Stimulated activated CD4-positive, alpha-beta T cell treated with anti-CD3 and anti-CD28 coated beads, Interleukin-12 subunit alpha, Interleukin-12 subunit beta, amount 100 ng/mL, for 48 hours (primary cell): ENCODE measurements around the gene DENND1A.

Source experiments
- DNase-seq, 3 donors: peaks; one replicate each; pipeline ENCODE4 v3.0.0-alpha.2; 2020; ENCODE audit warnings: low read depth in 2 of 3, low spot score in 1 of 3

Gene DENND1A

DNA sequence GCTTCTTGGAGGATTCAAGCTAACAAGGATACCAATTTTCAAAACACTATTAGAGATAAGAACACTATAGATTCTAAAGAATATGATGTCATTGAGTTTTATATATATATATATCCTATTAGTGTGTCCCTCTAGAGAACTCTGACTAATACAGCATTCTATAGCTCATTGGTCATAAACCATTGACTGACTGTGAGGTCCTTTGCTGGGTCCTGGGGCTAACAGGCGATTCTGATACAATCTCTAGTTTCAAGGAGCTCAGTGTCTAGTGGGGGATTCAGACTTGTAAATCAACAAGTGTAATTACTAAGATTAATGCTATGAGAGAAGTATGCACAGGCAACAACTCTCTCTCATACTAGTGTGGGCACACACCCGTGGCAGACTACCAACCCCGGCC lies 234.5 kb downstream of the DENND1A start:
- DNase-seq: no peak

DNA sequence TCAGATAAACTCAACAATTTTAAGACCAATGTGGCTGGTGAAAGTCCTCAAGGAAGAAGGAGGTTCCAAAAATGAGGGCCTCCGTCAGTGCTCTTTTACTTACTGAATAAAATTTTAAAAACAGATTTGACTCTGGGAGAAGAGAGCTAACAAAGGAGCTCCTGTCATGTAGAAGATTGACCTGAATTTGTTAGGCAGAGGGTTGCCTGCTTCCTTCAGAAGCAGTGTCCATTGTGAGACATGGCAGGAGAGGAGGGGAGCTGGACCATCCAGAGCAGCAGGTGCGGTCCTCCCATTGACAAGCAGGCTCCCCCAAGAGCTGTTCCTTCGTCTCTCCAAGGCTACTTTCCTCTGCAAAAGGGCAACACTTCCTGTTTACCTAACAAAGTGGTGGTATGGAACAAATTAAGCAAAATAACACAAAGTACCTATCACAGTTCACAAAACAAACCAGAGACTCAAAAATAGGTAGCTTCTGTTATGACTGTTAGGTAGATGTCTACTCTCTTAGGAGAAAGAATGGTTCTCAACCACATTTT lies 238.1 kb downstream of the DENND1A start:
- DNase-seq: no peak

DNA sequence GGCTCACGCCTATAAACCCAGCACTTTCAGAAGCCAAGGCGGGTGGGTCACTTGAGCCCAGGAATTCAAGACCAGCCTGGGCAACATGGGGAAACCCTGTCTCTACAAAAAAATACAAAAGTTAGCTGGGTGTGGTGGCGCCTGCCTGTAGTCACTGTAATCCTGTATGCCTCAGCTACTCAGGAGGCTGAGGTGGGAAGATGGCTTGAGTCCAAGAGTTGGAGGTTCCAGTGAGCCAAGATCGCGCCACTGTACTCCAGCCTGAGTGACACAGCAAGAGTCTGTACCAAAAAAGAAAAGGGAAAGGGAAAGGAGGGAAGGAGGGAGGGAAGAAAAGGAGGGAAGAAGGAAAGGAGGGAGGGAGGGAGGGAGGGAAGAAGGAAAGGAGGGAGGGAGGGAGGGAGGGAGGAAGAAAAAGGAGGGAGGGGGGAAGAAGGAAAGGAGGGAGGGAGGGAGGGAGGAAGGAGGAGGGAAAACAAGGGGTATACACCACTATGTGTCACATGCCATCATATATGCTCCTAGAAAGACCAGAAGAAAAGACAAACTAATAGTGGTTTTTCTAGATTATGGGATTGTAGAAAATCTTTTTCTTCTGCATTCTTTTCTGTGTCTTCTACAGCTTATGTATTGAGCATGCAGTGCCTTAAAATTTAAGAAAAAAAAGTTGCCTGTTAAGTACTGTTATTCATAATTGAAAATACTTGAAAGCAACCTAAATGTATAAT lies 240.1 kb downstream of the DENND1A start:
- DNase-seq: no peak

DNA sequence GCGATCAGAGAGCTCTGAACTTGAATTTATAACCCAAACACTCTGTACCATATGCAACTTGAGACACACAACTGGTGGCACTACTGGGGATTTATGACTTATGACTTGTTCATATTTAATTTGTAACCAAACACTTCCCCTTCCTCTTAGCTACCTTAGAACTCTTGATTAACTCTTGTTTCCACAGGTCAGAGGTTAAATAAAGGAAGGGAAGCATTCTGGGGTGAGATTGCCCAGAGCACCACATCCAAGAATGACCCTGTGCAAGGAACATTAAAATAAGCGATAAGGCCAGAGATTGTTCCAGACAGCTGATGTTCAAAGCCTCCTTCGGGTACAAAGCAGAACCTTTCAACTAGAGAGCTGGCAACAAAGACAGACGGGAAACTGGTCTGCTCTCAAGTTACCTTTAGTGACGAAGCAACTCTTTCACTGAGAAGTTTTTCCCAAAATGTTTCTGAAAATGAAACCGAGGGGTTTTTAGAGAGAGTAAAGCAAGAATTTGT lies 242.6 kb downstream of the DENND1A start:
- no peak for DNase-seq

DNA sequence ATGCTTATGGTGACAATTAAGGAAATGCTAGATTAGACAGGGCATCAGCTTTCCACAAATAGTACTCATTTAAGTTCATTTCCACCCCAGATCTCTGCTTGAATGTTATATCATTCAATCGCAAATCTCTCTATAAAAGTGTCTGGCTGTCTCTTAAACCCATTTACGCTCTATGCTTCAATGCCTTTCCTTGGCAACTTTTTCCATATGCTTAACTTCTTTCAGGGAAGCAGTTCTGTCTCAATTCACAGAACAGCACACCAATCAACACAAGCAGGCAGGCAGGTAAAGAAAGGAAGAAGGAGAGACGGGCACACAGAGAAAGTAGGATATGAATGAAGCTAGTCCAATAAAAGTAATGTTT lies 243.1 kb downstream of the DENND1A start:
- no peak for DNase-seq

DNA sequence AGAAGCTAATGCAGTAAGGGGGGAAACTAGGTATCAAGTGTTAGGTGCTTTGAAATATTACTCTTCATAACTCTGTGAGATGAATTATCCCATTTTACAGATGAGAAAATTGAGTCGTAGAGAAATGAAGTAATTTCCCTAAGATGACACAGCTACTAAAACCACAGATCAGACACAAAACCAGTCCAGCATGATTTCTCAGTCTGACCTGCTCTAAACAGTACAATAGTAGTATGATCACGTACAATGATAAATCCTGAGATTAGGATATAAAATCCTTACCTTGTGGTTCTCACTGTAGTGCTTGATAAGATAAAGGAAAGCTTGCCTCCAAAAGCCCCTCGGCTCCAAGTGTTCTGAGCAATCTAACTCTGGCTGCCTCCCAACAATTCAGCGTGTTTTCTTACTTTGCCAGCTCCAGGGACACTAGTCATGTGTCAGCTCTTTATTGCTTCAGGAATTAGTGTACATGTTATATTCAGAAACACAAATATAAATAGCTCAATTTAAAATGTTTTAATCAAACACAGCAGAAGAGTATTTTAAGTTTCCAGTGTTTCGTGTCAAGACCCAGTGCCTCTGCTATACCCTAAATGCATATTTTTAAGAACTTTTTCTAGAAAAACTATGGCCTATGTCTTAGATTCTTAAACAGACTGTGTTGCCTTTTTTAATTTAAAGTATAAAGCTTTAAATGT lies 243.6 kb downstream of the DENND1A start:
- DNase-seq: no peak

DNA sequence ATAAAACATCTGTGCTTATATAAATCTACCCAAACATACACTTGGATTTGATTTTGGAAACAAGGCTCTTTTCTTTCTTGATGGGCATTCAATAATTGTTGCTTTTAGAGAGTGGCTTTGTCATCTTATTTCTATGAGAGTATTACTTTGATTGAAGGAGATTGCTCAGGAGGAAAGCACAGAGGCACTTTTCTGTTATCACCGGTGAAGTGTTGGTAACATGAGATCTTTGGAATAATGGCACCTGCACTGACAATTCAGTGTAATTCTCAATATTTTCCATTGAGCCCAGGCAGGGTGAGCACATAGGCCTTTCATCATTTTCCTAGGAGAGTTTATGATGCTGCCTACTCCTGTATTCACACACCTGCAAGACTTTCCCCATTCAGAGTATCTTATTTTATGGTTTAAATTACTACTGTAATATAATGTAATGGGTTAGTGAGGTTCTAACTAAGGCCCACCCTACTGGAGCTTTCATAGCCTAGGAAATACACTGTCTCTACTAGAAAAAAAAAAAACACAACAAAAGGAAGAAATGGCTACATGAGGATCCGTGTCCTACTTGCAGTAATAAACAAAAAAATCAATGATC lies 244.3 kb downstream of the DENND1A start:
- no peak for DNase-seq

DNA sequence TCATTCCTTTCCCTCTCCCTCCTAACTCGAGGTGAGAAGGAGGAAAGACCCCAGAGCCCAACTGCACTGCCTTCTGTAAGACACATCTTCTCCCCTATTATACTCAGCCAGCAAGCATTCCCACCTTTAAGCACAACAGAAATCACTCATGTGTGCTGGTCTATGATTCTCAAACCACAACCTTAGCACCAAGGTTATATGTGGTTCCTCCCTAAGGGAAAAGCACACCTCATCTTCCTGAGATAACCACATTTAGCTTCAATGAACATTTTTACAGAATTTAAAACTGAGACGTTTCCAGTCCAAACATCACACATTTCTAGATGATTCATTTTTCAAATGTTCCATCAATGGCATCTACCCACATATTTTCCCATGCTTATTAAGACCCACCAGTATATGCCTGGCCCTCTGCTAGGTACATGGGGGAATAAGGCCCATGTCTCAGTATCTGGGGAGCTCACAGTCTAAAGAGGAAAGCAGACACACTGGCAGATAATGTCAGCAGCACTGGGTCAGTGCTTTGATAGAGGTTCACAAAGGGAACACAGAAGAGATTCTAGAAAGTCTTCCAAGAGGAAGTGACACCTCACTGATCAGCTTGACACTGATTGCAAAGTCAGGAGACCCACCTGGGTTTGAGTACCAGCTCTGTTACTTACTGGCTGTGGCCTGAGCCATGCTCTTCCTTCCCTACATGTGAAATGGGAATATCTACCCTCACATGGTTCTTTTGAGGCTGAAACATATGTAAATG lies 245.4 kb downstream of the DENND1A start:
- no peak for DNase-seq

DNA sequence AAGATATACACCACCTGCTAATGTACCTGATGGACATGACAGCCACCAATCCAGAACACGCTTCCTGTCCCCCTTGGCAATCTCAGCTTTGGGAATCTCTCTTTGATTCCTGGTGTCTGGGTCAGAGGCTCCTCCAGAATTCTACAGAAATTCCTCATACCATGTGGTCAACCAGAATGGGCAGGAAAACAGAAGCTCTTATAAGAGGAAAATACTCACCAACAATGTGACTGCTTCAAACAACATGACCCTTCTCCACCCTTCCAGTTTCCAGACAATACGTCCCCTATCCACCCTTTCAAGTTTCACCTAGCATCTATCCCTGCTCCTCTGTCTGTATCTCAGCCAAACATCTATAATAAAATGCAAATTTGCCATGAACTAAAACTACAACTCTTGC lies 247.2 kb downstream of the DENND1A start:
- no peak for DNase-seq

DNA sequence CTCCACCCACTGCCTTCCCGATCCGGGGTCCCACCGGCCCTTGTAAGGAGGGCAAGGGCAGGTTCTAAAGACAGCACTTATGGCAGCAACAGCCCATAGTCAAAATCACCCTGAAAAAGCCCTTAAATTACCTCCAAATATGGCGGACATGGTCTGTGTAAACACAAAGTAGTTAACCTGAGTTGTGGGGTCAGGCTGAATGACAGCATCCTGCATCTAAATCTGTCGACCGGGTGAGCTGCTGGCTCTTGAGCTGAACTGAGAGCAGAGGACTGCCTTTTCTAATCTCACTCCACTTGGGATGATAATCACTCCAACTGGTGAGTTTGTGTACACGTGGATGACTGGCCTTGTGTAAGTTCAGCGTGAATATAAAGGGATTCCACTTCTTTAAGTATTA lies 249.6 kb downstream of the DENND1A start:
- no peak for DNase-seq

DNA sequence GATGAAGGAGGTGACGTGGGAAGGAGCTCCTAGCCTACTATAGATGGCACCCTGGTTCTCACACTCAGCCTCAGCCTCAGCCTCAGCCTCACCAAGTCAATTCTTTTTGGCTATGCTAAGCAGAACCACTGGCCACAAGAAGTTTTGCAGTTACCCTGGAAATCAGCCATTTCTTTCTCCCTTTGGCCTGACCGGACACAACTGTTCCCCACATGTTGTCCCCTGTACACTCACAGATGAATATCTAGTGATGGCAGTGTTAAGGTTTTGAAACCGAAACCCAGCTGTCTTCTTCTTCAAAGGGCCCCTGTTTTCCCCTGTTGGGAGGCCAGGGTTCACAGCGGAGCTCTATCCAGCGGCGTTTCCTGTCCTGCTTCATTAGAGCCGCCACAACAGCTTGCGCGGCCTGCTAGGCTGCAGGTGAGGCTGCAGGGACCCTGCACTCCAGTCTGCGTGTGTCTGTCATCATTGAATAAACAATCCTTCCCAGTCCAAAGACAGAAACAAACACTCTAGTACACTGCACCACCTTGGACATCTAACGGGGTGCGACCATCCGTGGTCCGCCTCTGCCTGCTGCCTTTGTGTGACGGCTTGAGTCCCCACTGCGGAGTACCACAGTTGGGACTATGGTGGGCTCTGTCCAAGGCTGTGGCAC lies 250.5 kb downstream of the DENND1A start:
- peak in 2 of 3 donors; percentile 8 for DNase-seq

DNA sequence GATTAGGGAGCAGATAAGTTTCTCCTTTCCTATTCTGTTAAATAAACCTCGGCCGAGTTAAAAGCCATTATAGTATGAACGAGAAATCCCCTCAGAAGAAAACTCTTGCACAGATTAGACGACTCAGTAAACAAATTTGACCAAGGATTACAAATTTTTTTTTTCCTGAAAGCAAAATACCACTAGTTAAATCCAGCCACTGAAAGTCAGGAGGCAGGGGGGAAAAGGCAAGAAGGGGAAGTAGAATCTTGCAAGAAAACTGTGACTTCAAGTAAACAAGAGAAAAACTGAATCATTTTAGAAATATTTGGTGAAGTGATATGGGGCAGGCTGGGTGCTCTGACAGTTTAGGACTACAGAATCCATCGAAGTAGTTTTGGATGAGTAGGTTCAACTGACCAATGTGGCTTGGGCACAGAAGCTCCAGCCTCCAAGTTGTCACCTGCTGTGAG lies 251.0 kb downstream of the DENND1A start:
- DNase-seq: no peak

DNA sequence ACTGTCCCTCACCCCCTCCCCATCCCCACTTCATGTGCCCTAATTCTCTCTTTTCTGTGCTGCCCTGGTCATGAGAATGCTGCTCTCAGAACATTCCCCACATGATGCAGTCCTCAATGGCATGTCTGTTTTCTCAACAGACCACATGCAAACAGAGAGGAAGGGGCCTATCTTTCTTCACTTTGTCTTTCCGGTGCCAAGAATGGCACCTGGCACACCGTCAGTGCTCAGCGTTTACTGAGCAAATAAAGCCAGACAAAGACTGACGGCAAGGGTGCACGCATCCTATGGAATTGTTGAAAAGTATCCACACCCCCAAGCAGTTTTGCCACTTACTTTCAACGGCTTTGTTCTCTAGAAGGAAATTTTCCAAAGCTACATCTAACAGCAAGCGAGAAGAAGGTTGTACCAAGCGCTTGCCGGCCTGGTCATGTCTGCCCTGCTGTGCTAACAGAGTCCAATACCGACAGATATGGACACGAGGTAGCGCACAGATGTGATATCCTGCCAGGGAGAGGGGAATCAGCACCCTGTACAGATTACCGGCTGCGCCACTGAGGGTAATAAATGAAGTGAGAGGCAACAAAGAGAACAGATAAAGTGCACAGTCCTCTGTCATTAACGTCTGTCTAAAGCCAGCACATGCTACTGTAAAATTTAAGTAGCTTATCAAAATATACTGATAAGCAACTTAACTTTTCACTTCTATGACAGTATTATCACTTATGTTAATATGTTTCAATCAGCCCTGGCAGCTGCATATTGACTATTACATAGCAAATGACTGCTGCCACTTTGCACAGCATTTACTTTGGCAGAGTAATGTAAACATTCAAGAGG lies 251.7 kb downstream of the DENND1A start:
- no peak for DNase-seq

DNA sequence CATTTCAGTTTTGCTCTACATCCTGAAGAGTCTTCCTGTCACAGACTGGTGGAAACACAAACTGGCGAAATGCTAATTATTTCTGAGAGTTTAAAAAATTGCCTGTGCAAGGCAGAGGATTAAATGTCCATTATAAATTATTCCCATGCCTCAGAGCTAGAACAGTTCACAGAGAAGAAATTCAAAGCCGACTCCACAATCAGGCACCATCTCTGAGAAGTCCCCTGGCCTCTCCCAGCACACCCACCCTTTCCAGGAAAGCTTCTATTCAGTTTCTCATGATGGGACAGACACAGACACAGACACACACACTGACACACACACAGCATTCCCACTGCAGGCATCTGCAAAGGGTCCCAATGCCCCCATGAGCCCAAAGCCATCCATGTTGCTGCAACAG lies 253.1 kb downstream of the DENND1A start:
- no peak for DNase-seq

DNA sequence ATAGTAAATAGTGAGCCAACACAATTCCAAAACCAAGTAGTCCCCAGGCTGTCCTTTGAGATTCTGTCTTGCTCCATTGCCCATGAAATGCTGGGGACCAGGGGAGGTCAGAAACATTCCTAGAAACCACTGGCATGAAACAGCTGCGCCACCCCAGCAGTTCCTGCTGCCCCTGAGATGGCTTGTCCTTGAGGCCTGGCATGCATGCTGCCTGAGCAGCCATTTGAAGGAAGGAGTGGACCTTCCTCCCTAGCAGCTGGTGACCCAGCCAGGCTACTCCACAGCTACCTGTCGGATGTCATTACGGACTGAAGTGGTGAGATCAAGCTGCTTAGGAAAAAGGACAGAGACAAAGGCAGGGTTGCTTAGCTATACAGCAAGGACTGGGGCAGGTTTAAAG lies 260.6 kb downstream of the DENND1A start:
- no peak for DNase-seq

DNA sequence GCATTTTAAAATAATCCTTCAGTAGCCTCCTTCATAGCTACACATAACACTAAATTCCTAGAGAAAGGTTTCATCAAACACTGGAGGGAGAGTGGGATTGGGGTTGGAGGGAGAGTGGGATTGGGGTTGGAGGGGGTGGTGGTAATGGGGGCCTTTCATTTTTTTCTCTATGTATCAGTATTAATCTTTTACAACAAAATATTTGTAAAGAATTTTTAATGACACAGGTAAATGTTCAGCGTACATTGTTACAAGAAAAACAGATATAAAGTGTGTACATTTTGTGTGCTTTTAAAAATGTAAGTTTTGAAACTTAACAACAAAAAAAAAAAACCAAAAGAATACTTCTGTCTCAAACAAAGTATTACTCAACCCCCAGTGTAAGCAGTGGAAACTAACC lies 266.4 kb downstream of the DENND1A start:
- DNase-seq: no peak

DNA sequence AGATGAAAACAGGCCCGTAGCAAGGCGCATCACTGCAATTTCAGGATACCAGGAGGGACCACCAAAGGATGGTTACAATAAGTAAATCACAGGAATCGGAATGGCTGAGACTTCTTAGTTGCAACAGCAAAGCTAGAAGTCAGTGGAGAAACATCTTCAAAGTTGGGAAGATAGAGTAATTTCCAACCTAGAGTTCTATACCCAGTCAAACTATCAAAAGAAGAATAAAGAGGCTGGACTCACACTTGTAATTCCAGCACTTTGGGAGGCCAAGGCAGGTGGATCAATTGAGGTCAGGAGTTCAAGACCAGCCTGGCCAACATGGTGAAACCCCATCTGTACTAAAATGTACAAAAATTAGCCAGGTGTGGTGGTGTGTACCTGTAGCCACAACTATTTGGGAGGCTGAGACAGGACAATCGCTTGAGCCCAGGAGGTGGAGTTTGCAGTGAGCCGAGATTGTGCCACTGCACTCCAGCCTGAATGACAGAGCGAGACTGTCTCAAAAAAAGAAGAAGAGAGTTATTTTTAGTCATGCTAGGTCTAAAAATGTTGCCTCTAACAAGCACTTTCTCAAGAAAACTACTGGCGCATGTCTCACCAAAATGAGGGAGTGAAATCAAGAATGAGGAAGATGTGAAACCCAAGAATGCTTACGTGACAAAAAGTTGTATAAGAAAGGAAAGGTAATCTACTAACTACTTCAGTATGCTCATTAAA lies 267.7 kb downstream of the DENND1A start:
- DNase-seq: no peak

DNA sequence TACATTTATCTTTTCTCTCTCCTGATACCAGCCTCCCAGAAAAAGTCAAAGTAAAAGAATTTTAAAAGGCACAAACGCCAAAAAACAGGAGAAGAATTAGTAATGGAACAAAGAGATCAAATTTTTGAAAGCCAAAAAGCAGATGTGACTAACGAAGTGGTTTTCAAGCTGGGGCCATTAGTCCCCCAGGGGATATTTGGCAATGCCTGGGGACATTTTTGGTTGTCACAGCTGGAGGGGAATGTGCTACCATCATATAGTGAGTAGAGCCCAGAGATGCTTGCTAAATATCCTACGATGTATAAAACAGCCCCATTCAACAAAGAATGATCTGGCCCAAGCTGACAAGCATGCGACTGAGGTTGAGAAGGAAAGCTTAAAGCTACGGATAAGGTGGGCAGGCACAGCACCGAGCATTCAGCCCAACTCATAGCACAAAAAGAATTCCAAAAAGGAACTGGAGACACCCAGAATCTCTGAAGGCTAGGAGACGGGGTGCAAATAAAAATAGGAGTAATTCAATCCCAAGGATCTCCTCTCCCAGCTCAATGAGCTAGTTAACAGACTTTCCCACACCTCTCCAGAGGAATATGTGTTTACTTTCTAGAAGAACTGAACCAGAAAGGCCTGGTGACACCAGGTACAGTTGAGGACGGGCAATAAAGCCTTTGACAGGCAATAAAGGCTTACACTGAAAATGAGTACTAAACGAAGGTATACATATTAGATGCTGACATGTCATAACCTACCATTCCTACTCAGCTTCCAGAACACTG lies 269.0 kb downstream of the DENND1A start:
- no peak for DNase-seq
